GM21825 (cell line): ENCODE data around the gene SMYD4.

ENCODE experiments used
- ATAC-seq: cut with Tn5 transposase; IDR thresholded peaks from one replicate; pipeline ENCODE4 v1.9.1; 2021; ENCODE audit warnings: mild to moderate bottlenecking, moderate library complexity; ENCODE audit not compliant: unreplicated experiment

Gene SMYD4

GRCh38 chr17:1735834-1736347 lies 93.8 kb downstream of the SMYD4 start:
- ATAC-seq, result no peak

GRCh38 chr17:1735418-1735817 lies 94.3 kb downstream of the SMYD4 start:
- no peak for ATAC-seq

- no peak for ATAC-seq
Measured at GRCh38 chr17:1733759-1734158, 95.9 kb downstream of the SMYD4 start.

- no peak for ATAC-seq
Measured at GRCh38 chr17:1732833-1733321, 96.8 kb downstream of the SMYD4 start.

GRCh38 chr17:1732241-1732832 lies 97.4 kb downstream of the SMYD4 start:
- no peak for ATAC-seq

GRCh38 chr17:1731194-1731506 lies 98.6 kb downstream of the SMYD4 start:
- no peak for ATAC-seq

GRCh38 chr17:1730326-1731193 lies 99.1 kb downstream of the SMYD4 start:
- no peak for ATAC-seq

GRCh38 chr17:1729966-1730325 lies 99.8 kb downstream of the SMYD4 start:
- ATAC-seq, result no peak
